ENCODE results near the gene SNX6.
"Not testable (repeated sequence)": the region's sequence is repeated elsewhere in the genome, so short reads cannot be mapped to it uniquely, and the experiment has no call there.

SNX6 gene

GRCh38 chr14:34650786-34651584 lies 21.0 kb upstream of the SNX6 start:
- Mint-ChIP-seq H3K4me3 (no peak overlapping the region), H3K27me3 (ENCODE audit: low read depth) (no peaks in the 10 kb centered on the region), H3K9me3 (no peaks in the 10 kb centered on the region), H3K4me1 (ENCODE audit: low read depth) (peaks cover 2% of the 10 kb centered on the region), H3K36me3 (ENCODE audit: low read depth) (no peaks in the 10 kb centered on the region), H3K27ac (no peak overlapping the region)

DNA sequence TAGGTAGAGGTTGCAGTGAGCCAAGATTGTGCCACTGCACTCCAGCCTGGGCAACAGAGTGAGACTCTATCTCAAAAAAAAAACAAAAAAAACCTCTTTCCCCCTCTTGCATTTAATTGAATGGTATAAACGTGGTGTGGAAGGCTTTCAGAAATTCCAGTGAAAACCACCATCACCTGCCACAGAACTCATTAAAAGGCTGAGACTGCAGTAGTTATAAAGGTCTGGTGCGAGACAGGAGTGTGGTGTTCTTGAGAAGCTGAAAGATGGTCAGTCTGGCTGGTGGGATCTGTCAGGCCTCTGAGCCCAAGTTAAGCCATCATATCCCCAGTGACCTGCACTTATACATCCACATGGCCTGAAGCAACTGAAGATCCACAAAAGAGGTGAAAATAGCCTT lies 20.1 kb upstream of the SNX6 start:
- H3K27me3 Mint-ChIP-seq (ENCODE audit: low read depth); H3K9me3 Mint-ChIP-seq; H3K4me1 Mint-ChIP-seq (ENCODE audit: low read depth); H3K27ac Mint-ChIP-seq; H3K4me3 Mint-ChIP-seq; H3K36me3 Mint-ChIP-seq (ENCODE audit: low read depth): not testable (repeated sequence)

DNA sequence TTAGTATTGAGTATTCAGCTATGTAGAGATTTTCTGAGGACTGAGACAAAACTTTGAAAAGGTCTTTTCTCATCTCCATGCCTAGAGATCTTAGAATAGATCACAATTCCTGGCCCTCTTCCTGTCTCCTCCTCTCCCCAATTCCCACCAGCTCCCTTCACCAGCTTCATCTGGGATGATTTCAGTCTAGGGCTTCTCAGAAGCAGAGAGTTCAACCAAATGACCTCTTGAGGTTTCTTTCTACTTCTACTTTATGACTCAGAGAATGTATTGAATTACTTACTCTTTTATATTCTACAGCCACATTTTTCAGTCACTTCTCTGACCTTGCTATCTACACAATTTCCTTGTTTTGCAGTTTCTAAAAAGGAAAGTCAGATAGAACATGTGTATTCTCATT lies 19.4 kb upstream of the SNX6 start:
- Mint-ChIP-seq H3K27me3 (ENCODE audit: low read depth) (no peaks in the 10 kb centered on the region), H3K4me3 (no peak overlapping the region), H3K27ac (no peak overlapping the region), H3K36me3 (ENCODE audit: low read depth) (no peaks in the 10 kb centered on the region), H3K4me1 (ENCODE audit: low read depth) (peaks cover 3% of the 10 kb centered on the region), H3K9me3 (no peaks in the 10 kb centered on the region)

- H3K27ac Mint-ChIP-seq = no peak overlapping the region
- no peaks in the 10 kb centered on the region for H3K36me3 Mint-ChIP-seq (ENCODE audit: low read depth)
- no peak overlapping the region for H3K4me3 Mint-ChIP-seq
- no peaks in the 10 kb centered on the region for H3K9me3 Mint-ChIP-seq
- peaks cover 3% of the 10 kb centered on the region for H3K4me1 Mint-ChIP-seq (ENCODE audit: low read depth)
- H3K27me3 Mint-ChIP-seq (ENCODE audit: low read depth) = no peaks in the 10 kb centered on the region
Observed at GRCh38 chr14:34646570-34647255, 16.8 kb upstream of the SNX6 start.

DNA sequence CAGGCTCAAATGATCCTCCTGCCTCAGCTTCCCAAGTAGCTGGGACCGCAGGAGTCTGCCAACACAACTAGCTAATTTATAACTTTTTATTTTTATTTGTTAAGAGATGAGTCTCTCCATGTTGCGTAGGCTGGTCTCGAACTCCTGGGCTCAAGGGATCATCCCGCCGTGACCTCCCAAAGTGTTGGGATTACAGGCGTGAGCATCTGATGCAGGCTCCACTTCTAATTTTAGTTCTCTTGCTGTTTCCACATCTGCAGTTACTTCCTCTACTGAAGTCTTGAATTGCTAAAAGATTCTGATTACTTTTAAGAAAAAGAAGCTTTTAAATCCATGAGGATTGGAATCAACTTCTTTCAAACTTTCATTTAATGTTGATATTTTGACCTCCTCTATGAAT lies 13.4 kb upstream of the SNX6 start:
- H3K36me3 Mint-ChIP-seq (ENCODE audit: low read depth) = no peaks in the 10 kb centered on the region
- H3K4me3 Mint-ChIP-seq = no peak overlapping the region
- no peaks in the 10 kb centered on the region for H3K9me3 Mint-ChIP-seq
- H3K27me3 Mint-ChIP-seq (ENCODE audit: low read depth) = peaks cover 7% of the 10 kb centered on the region
- peaks cover 3% of the 10 kb centered on the region for H3K4me1 Mint-ChIP-seq (ENCODE audit: low read depth)
- no peak overlapping the region for H3K27ac Mint-ChIP-seq

DNA sequence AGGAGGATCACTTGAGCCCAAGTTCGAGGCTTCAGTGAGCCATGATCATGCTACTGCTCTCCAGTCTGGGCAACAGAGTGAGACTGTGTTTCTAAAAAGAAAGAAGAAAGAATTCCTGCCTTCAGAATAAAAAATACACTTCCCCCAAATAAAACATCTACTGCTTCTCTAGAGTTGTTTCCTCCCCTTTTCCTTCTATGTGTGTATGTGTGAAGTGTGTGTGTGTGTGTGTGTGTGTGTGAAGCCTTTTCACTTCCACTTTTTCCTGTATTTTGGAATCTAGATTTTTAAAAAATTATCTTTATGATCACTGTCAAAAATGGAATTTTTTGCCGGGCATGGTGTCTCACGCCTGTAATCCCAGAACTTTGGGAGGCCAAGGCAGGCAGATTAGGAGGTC lies 12.6 kb upstream of the SNX6 start:
- Mint-ChIP-seq H3K27ac (no peak overlapping the region), H3K27me3 (ENCODE audit: low read depth) (peaks cover 7% of the 10 kb centered on the region), H3K4me1 (ENCODE audit: low read depth) (peaks cover 3% of the 10 kb centered on the region), H3K9me3 (no peaks in the 10 kb centered on the region), H3K36me3 (ENCODE audit: low read depth) (no peaks in the 10 kb centered on the region), H3K4me3 (no peak overlapping the region)

DNA sequence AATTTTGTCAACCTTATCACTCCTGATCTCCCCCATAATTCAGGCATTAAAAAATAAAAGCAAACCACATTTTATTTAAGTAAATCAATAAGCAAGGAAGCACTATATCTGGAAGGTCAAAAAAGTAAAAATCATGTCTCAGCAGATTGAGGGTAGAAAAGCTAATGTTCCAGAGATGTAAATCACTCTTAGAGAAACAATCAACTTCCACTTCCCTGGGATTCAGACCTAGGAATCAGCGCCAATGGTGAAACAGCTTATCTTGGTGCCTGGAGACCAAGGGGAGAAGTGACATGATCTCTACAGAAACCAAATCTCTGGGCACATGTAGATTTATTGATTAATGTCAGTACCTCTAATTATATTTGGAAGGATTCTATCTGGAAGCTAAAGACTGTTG lies 10.9 kb upstream of the SNX6 start:
- H3K36me3 Mint-ChIP-seq (ENCODE audit: low read depth) = no peaks in the 10 kb centered on the region

DNA sequence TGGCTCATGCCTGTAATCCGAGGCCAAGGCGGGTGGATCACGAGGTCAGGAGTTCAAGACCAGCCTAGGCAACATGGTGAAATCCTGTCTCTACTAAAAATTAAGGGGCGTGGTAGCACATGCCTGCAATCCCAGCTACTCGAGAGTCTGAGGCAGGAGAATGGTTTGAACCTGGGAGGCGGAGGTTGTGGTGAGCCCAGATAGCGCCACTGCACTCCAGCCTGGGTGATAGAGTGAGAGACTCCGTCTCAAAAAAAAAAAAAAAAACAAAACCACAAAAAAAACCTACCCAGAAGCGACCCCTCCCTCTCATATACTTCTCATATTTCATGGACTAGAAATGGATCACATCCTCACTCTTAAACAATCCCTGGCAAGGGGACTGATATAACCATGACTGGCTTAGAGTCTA lies 4.4 kb upstream of the SNX6 start:
- H3K36me3 Mint-ChIP-seq (ENCODE audit: low read depth); H3K27ac Mint-ChIP-seq; H3K4me3 Mint-ChIP-seq; H3K4me1 Mint-ChIP-seq (ENCODE audit: low read depth); H3K9me3 Mint-ChIP-seq: not testable (repeated sequence)
- peaks cover 20% of the 10 kb centered on the region for H3K27me3 Mint-ChIP-seq (ENCODE audit: low read depth)

More for the DNA sequence above, 10.9 kb upstream of the SNX6 start:
- peaks cover 7% of the 10 kb centered on the region for H3K27me3 Mint-ChIP-seq (ENCODE audit: low read depth)
- no peak overlapping the region for H3K27ac Mint-ChIP-seq
- no peaks in the 10 kb centered on the region for H3K4me1 Mint-ChIP-seq (ENCODE audit: low read depth)
- H3K4me3 Mint-ChIP-seq = no peak overlapping the region
- no peaks in the 10 kb centered on the region for H3K9me3 Mint-ChIP-seq

GRCh38 chr14:34633742-34634141 lies 3.8 kb upstream of the SNX6 start:
- Mint-ChIP-seq H3K4me1 (ENCODE audit: low read depth) (peaks cover 9% of the 10 kb centered on the region), H3K27me3 (ENCODE audit: low read depth) (peaks cover 20% of the 10 kb centered on the region), H3K36me3 (ENCODE audit: low read depth) (peaks cover 5% of the 10 kb centered on the region), H3K4me3 (no peak overlapping the region), H3K9me3 (no peaks in the 10 kb centered on the region), H3K27ac (no peak overlapping the region)

DNA sequence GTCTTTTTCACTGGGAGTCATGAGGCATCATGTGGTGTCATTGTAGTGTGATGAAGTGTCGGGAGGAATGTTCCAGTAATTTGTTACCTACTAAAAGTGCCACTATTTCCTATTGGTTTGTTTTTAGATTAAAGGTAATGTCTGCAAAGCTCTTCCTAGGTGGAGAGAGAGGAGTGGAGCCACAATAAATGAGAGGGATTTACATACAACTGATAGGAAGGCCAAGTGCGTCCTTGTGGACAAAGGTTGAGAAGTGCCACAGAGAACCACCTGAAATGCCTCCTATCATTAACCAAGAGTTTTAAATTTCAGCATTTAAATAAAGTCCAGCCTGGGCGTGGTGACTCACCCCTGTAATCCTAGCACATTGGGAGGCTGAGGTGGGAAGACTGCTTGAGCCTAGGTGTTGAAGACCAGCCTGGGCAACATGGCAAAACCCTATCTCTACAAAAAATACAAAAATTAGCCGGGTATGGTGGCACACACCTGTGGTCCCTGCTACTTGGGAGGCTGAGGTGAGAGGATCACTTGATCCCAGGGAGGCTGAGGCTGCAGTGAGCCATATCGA lies 2.5 kb upstream of the SNX6 start:
- peaks cover 20% of the 10 kb centered on the region for H3K27me3 Mint-ChIP-seq (ENCODE audit: low read depth)
- no peaks in the 10 kb centered on the region for H3K9me3 Mint-ChIP-seq
- H3K27ac Mint-ChIP-seq = no peak overlapping the region
- peaks cover 11% of the 10 kb centered on the region for H3K4me1 Mint-ChIP-seq (ENCODE audit: low read depth)
- H3K4me3 Mint-ChIP-seq = no peak overlapping the region
- H3K36me3 Mint-ChIP-seq (ENCODE audit: low read depth) = peaks cover 5% of the 10 kb centered on the region

DNA sequence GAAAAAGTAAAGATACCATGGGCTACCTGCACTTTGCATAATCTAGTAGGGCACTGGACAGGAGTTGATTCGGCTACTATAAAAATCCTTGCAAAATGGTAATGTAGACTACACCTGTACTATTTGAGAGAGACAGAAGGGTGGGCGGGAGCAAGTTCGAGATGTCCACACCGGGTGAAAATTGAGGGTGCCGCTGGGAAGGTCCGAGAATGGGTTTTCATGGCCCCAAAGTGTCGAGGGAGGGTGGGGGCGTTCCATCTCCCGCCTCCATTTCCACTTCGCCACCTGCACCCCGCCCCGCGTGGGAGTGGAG lies 648 bp downstream of the SNX6 start:
- Mint-ChIP-seq H3K27ac (peak overlapping the region; percentile 87), H3K36me3 (ENCODE audit: low read depth) (peaks cover 9% of the 10 kb centered on the region), H3K4me1 (ENCODE audit: low read depth) (peaks cover 18% of the 10 kb centered on the region), H3K4me3 (peak overlapping the region; percentile 91), H3K9me3 (no peaks in the 10 kb centered on the region), H3K27me3 (ENCODE audit: low read depth) (peaks cover 17% of the 10 kb centered on the region)

- Mint-ChIP-seq H3K4me3 (peak overlapping the region; percentile 91), H3K27me3 (ENCODE audit: low read depth) (peaks cover 11% of the 10 kb centered on the region), H3K36me3 (ENCODE audit: low read depth) (peaks cover 10% of the 10 kb centered on the region), H3K4me1 (ENCODE audit: low read depth) (peaks cover 19% of the 10 kb centered on the region), H3K27ac (peak overlapping the region; percentile 87), H3K9me3 (no peaks in the 10 kb centered on the region)
Observed at GRCh38 chr14:34628681-34629135, 1.2 kb downstream of the SNX6 start.

GRCh38 chr14:34623506-34623905 lies 6.4 kb downstream of the SNX6 start:
- H3K36me3 Mint-ChIP-seq (ENCODE audit: low read depth) = peaks cover 34% of the 10 kb centered on the region
- H3K9me3 Mint-ChIP-seq = no peaks in the 10 kb centered on the region

DNA sequence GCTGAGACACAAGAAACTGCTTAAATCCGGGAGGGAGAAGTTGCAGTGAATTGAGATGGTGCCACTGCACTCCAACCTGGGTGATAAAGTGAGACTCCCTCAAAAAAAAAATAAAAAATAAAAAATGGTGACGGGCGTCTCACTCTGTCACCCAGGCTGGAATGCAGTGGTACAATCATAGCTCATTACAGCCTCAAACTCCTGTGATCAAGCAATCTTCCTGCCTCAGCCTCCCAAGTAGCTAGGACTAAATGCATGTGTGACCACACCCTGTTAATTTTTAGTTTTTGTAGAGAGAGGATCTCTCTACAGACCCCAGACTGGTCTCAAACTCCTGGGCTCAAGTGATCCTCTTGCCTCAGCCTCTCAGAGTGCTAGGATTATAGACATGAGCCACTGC lies 9.1 kb downstream of the SNX6 start:
- no peak overlapping the region for H3K27ac Mint-ChIP-seq
- H3K36me3 Mint-ChIP-seq (ENCODE audit: low read depth) = peaks cover 35% of the 10 kb centered on the region
- H3K9me3 Mint-ChIP-seq = no peaks in the 10 kb centered on the region
- no peaks in the 10 kb centered on the region for H3K27me3 Mint-ChIP-seq (ENCODE audit: low read depth)
- no peak overlapping the region for H3K4me3 Mint-ChIP-seq
- peaks cover 25% of the 10 kb centered on the region for H3K4me1 Mint-ChIP-seq (ENCODE audit: low read depth)

More at GRCh38 chr14:34623506-34623905, 6.4 kb downstream of the SNX6 start:
- H3K27ac Mint-ChIP-seq = no peak overlapping the region
- peaks cover 30% of the 10 kb centered on the region for H3K4me1 Mint-ChIP-seq (ENCODE audit: low read depth)
- no peaks in the 10 kb centered on the region for H3K27me3 Mint-ChIP-seq (ENCODE audit: low read depth)
- H3K4me3 Mint-ChIP-seq = no peak overlapping the region

- Mint-ChIP-seq H3K9me3 (no peaks in the 10 kb centered on the region), H3K36me3 (ENCODE audit: low read depth) (peaks cover 38% of the 10 kb centered on the region), H3K4me1 (ENCODE audit: low read depth) (peaks cover 28% of the 10 kb centered on the region), H3K27ac (no peak overlapping the region), H3K4me3 (no peak overlapping the region), H3K27me3 (ENCODE audit: low read depth) (no peaks in the 10 kb centered on the region)
Observed at GRCh38 chr14:34620115-34620514, 9.8 kb downstream of the SNX6 start.
